GM12878 (cell line): ENCODE results near the gene ZNF101. TPM values are rescaled to one million over a fixed set of nuclear protein-coding genes. Genes with fewer than 3 reads are reported as not detected.

ENCODE experiments used
- BMI1 ChIP-seq: fragments of 450-650 bp; IDR thresholded peaks from 2 replicates; pipeline ENCODE4 v1.6.1; 2016; ENCODE audit warnings: mild to moderate bottlenecking, moderate library complexity, borderline replicate concordance
- CBX5 ChIP-seq: sonication (generic); IDR thresholded peaks from 2 replicates; pipeline ENCODE4 v1.6.1; 2016; ENCODE audit warnings: low read depth, moderate library complexity, mild to moderate bottlenecking, inconsistent platforms
- CREB1 ChIP-seq: IDR thresholded peaks from 2 replicates; pipeline ENCODE4 v1.6.1; 2012; ENCODE audit warnings: low read depth, mild to moderate bottlenecking, inconsistent platforms
- DPF2 ChIP-seq: fragments of 450-650 bp; IDR thresholded peaks from 2 replicates; pipeline ENCODE4 v1.6.1; 2017; ENCODE audit warnings: mild to moderate bottlenecking
- EED ChIP-seq: sonication (generic); IDR thresholded peaks from 2 replicates; pipeline ENCODE4 v1.6.1; 2016; ENCODE audit warnings: antibody characterized with exemption, low read depth
- FOS ChIP-seq: IDR thresholded peaks from 3 replicates; pipeline ENCODE4 v1.6.1; 2011; ENCODE audit warnings: borderline replicate concordance; ENCODE audit not compliant: insufficient read length; ENCODE audit errors: extremely low read depth
- GATAD2B ChIP-seq: fragments of 450-650 bp; conservative IDR thresholded peaks from 2 replicates; pipeline ENCODE4 v1.6.1; 2017; ENCODE audit warnings: low read depth, mild to moderate bottlenecking, moderate library complexity
- HCFC1 ChIP-seq: fragments of 150-350 bp; IDR thresholded peaks from 2 replicates; pipeline ENCODE4 v1.6.1; 2014; ENCODE audit warnings: low read length
- MLLT1 ChIP-seq: fragments of 450-650 bp; IDR thresholded peaks from 2 replicates; pipeline ENCODE4 v1.6.1; 2016; ENCODE audit warnings: mild to moderate bottlenecking
- MTA3 ChIP-seq: IDR thresholded peaks from 2 replicates; pipeline ENCODE4 v1.6.1; 2012; ENCODE audit warnings: low read length, inconsistent platforms, borderline replicate concordance
- MYB ChIP-seq: fragments of 150-350 bp; IDR thresholded peaks from 2 replicates; pipeline ENCODE4 v1.6.1; 2014; ENCODE audit warnings: mild to moderate bottlenecking, low read depth, low read length, borderline replicate concordance
- NFYB ChIP-seq: IDR thresholded peaks from 2 replicates; pipeline ENCODE4 v1.6.1; 2011; ENCODE audit warnings: low read depth, mild to moderate bottlenecking, low read length, improper control_type of control experiment, moderate library complexity; ENCODE audit not compliant: insufficient read depth
- NKRF ChIP-seq: fragments of 450-650 bp; conservative IDR thresholded peaks from 2 replicates; pipeline ENCODE4 v1.6.1; 2017; ENCODE audit warnings: mild to moderate bottlenecking, moderate library complexity
- PAX8 ChIP-seq: fragments of 450-650 bp; IDR thresholded peaks from 2 replicates; pipeline ENCODE4 v1.6.1; 2017; ENCODE audit warnings: mild to moderate bottlenecking, moderate library complexity
- PKNOX1 ChIP-seq: fragments of 450-650 bp; IDR thresholded peaks from 2 replicates; pipeline ENCODE4 v1.6.1; 2016; ENCODE audit warnings: mild to moderate bottlenecking
- RAD21 ChIP-seq: IDR thresholded peaks from 2 replicates; pipeline ENCODE4 v1.6.1; 2011; ENCODE audit warnings: mild to moderate bottlenecking, low read depth, low read length, moderate library complexity; ENCODE audit not compliant: insufficient read depth
- RUNX3 ChIP-seq: IDR thresholded peaks from 2 replicates; pipeline ENCODE4 v1.6.1; 2012; ENCODE audit warnings: low read length, inconsistent platforms
- SMAD5 ChIP-seq: IDR thresholded peaks from 2 replicates; pipeline ENCODE4 v1.6.1; 2016; ENCODE audit warnings: antibody characterized with exemption, low read depth
- SPI1 ChIP-seq: IDR thresholded peaks from 2 replicates; pipeline ENCODE4 v1.6.1; 2011; ENCODE audit warnings: low read depth, mild to moderate bottlenecking, low read length, moderate library complexity, borderline replicate concordance; ENCODE audit not compliant: insufficient read depth
- SRF ChIP-seq, 2 experiments: IDR thresholded peaks; 2 replicates each; pipeline ENCODE4 v1.6.1; 2011; ENCODE audit warnings: low read depth in 2 of 2, low read length in 2 of 2, mild to moderate bottlenecking in 1 of 2, moderate library complexity in 1 of 2
- ZNF384 ChIP-seq: IDR thresholded peaks from 2 replicates; pipeline ENCODE4 v1.6.1; 2012; ENCODE audit warnings: low read depth, mild to moderate bottlenecking, low read length, improper control_type of control experiment, borderline replicate concordance
- ZNF687 ChIP-seq: fragments of 450-650 bp; IDR thresholded peaks from 2 replicates; pipeline ENCODE4 v1.6.1; 2017; ENCODE audit warnings: mild to moderate bottlenecking, moderate library complexity
- ZZZ3 ChIP-seq: IDR thresholded peaks from 2 replicates; pipeline ENCODE4 v1.6.1; 2011; ENCODE audit warnings: low read depth; ENCODE audit not compliant: control insufficient read depth, insufficient read length
- polyA plus RNA-seq, 11 experiments: library from polyadenylated mRNA; depleted of rRNA in 4 of 11; unstranded in 6 of 11; stranded (reverse) in 5 of 11; fragments of >200 nt; fragmentation: Nextera tagmentation in 4 of 11; fragmentation: Illumina TruSeq in 1 of 11; extraction: Ambion mirVana in 4 of 11; extraction: Trizol in 1 of 11; gene quantifications; 1 replicate in 1 of 11; 2 replicates in 10 of 11; pipeline versions ENCODE4 v1.2.1 to v1.2.3, GENCODE V29; 2011 to 2016; ENCODE audit warnings: inconsistent platforms in 2 of 11, missing spikeins in 2 of 11, low read depth in 1 of 11
- total RNA-seq, 4 experiments: library from RNA; depleted of rRNA in 3 of 4; stranded (reverse); fragments of >200 nt in 3 of 4; fragmentation: Illumina TruSeq in 1 of 4; extraction: Trizol in 1 of 4; gene quantifications; 2 replicates each; pipeline versions ENCODE4 v1.2.1 to v1.2.3, GENCODE V29; 2013 to 2021

Gene ZNF101
- total and polyA plus RNA-seq, 10 of the 15 experiments (the other 5 are each of a cell fraction or from before 2014, with no cell fraction given): 15.2 to 40.5 (median 19.8) TPM

GRCh38 chr19:19661675-19662251 is 6.9 kb upstream of the ZNF101 start (continued):
- TF ChIP-seq HCFC1 (peak; percentile 57; the same call in 1 of the 2 replicates), ZNF384 (no peak), CREB1 (peak; percentile 82), PAX8 (no peak), SPI1 (peak; percentile 89), MTA3 (peak; percentile 16; the same call in 1 of the 2 replicates), RUNX3 (peak; percentile 18), MYB (no peak), RAD21 (no peak), DPF2 (no peak), SMAD5 (no peak), GATAD2B (no peak), NKRF (0 out of 2 replicates have a peak, but pooled peaks have one; percentile 49), BMI1 (no peak), EED (no peak; the same call in 1 of the 2 replicates), FOS (no peak), NFYB (no peak), SRF (IDR thresholded peaks at IDR 0.05; ENCODE audit: low read depth in 2 of 2, low read length in 2 of 2) (peak; percentile 45 to 89; a peak in 3 of 4 replicates), ZZZ3 (no peak), MLLT1 (peak; percentile 99), PKNOX1 (peak; percentile 51; the same call in 1 of the 2 replicates), ZNF687 (peak; percentile 57; the same call in 1 of the 2 replicates), CBX5 (no peak)
